Epithelial cell of proximal tubule (primary cell): ENCODE data around the gene MAT2A. TPM values are rescaled to one million over a fixed set of nuclear protein-coding genes. Genes with fewer than 3 reads are reported as not detected.
"Not testable (repeated sequence)": the region's sequence is repeated elsewhere in the genome, so short reads cannot be mapped to it uniquely, and the experiment has no call there.

Experiments
- DNase-seq: peaks from one replicate; pipeline ENCODE4 v3.0.0-alpha.2; 2011; ENCODE audit warnings: low read depth
- H3K4me3 ChIP-seq: 2 replicates; pipeline ENCODE4 v1.5.1; 2011; ENCODE audit warnings: low read depth, mild to moderate bottlenecking, low read length
- CTCF ChIP-seq: conservative IDR thresholded peaks from 2 replicates; pipeline ENCODE4 v1.5.1; 2012; ENCODE audit warnings: low read depth, mild to moderate bottlenecking, low read length
- total RNA-seq: library from RNA; depleted of rRNA; stranded (reverse); fragments of >200 nt; gene quantifications from 2 replicates; pipeline ENCODE4 v1.2.3, GENCODE V29; 2015

Gene MAT2A
- total RNA-seq, 1 donor from 2014 or later, result 64.6 TPM

DNA sequence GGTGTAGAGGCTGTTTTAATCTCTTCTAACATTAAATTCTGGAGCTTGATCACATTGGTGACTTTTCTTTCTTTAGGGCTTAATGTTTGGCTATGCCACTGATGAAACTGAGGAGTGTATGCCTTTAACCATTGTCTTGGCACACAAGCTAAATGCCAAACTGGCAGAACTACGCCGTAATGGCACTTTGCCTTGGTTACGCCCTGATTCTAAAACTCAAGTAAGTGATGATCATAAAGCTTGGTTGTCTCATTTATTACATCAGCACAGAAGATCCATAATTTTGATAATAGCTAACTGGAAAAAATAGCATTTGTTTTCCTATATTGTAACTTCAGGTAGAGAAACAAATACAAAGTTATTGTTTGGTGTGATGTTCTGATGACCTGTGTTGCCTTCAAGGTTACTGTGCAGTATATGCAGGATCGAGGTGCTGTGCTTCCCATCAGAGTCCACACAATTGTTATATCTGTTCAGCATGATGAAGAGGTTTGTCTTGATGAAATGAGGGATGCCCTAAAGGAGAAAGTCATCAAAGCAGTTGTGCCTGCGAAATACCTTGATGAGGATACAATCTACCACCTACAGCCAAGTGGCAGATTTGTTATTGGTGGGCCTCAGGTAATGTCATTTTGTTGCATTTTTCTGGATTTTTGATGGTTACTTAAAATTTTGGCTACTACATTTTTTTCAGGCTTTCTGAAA is 2.9 kb downstream of the MAT2A start:
- no peak for DNase-seq
- H3K4me3 ChIP-seq, result peak overlapping the region; percentile 89

GRCh38 chr2:85542777-85543176 is 3.8 kb downstream of the MAT2A start:
- no peak for DNase-seq
- peak overlapping the region; percentile 89 for H3K4me3 ChIP-seq
- TF ChIP-seq CTCF, result no peak

More for the DNA sequence above, 2.9 kb downstream of the MAT2A start:
- TF ChIP-seq CTCF, result no peak

DNA sequence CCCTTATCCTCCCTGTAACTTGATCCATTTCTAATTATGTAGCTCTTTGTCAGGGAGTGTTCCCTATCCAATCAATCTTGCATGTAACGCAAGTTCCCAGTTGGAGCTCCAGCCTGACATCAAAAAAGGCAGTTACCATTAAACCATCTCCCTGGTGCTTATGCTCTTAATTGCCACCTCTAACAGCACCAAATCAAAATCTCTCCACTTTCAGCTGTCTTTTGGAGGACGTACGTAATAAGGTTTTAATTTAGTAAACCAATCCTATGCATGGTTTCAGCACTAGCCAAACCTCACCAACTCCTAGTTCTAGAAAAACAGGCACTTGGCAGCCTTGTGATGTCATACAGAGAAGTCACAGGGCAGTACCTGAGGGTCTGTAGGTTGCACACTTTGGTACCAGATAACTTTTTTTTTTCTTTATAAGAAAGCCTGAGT is 5.3 kb downstream of the MAT2A start:
- not testable (repeated sequence) for H3K4me3 ChIP-seq, DNase-seq

DNA sequence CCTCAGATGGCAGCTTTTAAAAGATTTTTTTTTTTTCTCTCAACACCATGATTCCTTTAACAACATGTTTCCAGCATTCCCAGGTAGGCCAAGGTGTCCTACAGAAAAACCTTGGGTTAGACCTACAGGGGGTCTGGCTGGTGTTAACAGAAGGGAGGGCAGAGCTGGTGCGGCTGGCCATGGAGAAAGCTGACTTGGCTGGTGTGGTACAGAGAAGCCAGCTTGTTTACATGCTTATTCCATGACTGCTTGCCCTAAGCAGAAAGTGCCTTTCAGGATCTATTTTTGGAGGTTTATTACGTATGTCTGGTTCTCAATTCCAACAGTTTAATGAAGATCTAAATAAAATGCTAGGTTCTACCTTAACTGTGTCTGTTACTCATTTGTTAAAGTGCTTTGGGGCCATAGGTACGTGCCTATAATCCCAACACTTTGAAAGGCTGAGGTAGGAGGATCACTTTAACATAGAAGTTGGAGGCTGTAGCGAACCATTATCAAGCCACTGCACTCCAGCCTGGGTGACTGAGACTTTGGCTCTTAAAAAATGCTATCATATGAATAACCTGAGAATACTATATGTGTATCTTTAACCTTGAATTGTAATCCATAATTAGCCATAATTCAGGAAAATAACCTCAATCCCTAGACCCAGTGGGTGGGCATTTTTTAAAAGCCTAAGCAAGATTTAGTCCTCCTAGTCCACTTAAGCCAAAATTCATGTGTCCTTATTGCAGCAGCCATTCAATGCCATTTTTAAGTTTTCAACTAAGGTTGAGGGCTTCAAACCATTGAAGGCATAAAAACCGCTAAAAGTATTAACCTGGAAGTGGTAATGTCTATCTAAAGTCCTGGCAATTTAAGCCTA is 6.2 kb downstream of the MAT2A start:
- H3K4me3 ChIP-seq, DNase-seq: not testable (repeated sequence)

DNA sequence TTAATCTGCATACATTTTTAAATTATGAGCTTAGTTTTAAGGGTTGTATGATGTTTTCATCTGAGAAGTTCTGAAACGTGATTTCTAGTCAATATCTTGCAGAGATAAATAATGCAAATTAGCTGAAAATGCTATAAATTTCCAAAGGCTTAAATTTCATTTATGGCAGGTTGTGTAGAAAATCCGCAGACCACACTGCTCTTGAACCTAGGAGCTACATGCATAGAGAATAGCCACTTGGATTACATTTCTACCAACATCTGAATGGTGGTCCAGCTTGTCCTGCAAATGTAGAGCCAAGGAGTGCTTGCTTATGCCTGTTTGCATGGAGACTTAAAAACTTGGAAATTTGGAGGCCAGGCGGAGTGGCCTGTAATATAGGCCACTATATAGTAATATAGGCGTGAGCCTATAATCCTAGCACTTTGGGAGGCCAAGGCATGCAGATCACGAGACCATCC is 6.8 kb downstream of the MAT2A start:
- TF ChIP-seq CTCF, result no peak
- no peak for DNase-seq
- no peak overlapping the region for H3K4me3 ChIP-seq

GRCh38 chr2:85547089-85547858 is 8.3 kb downstream of the MAT2A start:
- TF ChIP-seq CTCF, result no peak
- DNase-seq, result no peak
- no peak overlapping the region for H3K4me3 ChIP-seq

DNA sequence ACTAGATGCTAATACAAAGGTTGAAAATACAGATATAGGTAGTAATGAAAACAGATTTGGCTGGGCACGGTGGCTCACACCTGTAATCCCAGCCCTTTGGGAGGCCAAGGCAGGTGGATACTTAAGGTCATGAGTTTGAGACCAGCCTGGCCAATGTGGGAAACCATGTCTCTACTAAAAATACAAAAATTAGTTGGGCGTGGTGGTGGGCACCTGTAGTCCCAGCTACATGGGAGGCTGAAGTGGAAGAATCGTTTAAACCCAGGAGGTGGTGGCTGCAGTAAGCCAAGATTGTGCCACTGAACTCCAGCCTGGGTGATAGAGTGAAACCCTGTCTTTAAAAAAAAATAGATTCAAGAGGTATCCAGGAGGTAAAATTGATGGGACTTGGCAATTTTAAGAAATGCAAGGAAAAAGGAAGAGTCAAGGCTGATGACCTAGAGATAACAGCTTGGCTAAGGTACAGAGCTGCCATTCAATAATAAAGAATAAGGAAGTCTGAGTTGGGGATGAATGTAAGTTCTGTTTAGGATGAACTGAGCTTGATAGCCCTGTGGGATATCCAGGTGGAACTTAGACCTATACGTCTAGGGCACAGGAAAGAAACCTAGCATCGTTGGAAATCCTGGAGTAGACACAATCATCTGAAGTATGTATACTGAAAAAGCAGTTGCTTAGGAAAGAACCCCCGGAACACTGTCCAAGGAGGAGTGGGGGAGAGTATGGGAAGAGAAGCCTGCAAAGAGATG is 9.1 kb downstream of the MAT2A start:
- H3K4me3 ChIP-seq, result no peak overlapping the region
- no peak for TF ChIP-seq CTCF
- DNase-seq, result no peak
